Mesenchymal stem cell (in vitro differentiated cells and primary cell): ENCODE data around the gene NT5C1B.

Source experiments
- DNase-seq: peaks from one replicate; pipeline ENCODE4 v3.0.0-alpha.2; 2013
- H2AFZ ChIP-seq: one replicate; pipeline ENCODE4 v1.6.1; 2013; ENCODE audit warnings: low read depth, mild to moderate bottlenecking, control low read depth, inconsistent platforms, low read length, moderate library complexity
- H2AK5ac ChIP-seq: 2 replicates; pipeline ENCODE4 v1.6.1; 2013; ENCODE audit warnings: low read length, moderate library complexity, mild to moderate bottlenecking, inconsistent platforms; ENCODE audit not compliant: severe bottlenecking
- H2BK120ac ChIP-seq: one replicate; pipeline ENCODE4 v1.6.1; 2013; ENCODE audit warnings: low read depth, mild to moderate bottlenecking, inconsistent platforms, low read length, moderate library complexity
- H2BK12ac ChIP-seq, 2 experiments: one replicate each; pipeline ENCODE4 v1.6.1; 2013; ENCODE audit warnings: inconsistent platforms in 2 of 2, low read length in 2 of 2, mild to moderate bottlenecking in 2 of 2, moderate library complexity in 2 of 2, control low read depth in 1 of 2
- H2BK15ac ChIP-seq: one replicate; pipeline ENCODE4 v1.6.1; 2013; ENCODE audit warnings: mild to moderate bottlenecking, low read depth, inconsistent platforms; ENCODE audit not compliant: poor library complexity, severe bottlenecking
- H2BK5ac ChIP-seq: 2 replicates; pipeline ENCODE4 v1.6.1; 2013; ENCODE audit warnings: low read depth, mild to moderate bottlenecking, low read length, control low read depth, inconsistent platforms; ENCODE audit not compliant: poor library complexity, severe bottlenecking
- H3K14ac ChIP-seq, 2 experiments: one replicate each; pipeline ENCODE4 v1.6.1; 2013; ENCODE audit warnings: inconsistent platforms in 2 of 2, low read length in 2 of 2, control low read depth in 1 of 2, mild to moderate bottlenecking in 1 of 2, moderate library complexity in 1 of 2
- H3K18ac ChIP-seq, 2 experiments: one replicate each; pipeline ENCODE4 v1.6.1; 2013; ENCODE audit warnings: inconsistent platforms in 2 of 2, low read length in 2 of 2, control low read depth in 1 of 2, low read depth in 1 of 2, mild to moderate bottlenecking in 1 of 2
- H3K23ac ChIP-seq, 2 experiments: one replicate each; pipeline ENCODE4 v1.6.1; 2013; ENCODE audit warnings: inconsistent platforms in 2 of 2, low read length in 2 of 2, mild to moderate bottlenecking in 2 of 2, moderate library complexity in 2 of 2, control low read depth in 1 of 2
- H3K27ac ChIP-seq: 2 replicates; pipeline ENCODE4 v1.5.1; 2013; ENCODE audit warnings: mild to moderate bottlenecking, moderate library complexity, low read length, control low read depth, inconsistent platforms; ENCODE audit not compliant: poor library complexity, severe bottlenecking
- H3K27me3 ChIP-seq, 2 experiments: 2 replicates each; pipeline versions ENCODE4 v1.6.1 to v1.7.0; 2013; ENCODE audit warnings: low read length in 2 of 2, mild to moderate bottlenecking in 2 of 2, moderate library complexity in 2 of 2, control low read depth in 1 of 2, inconsistent platforms in 1 of 2; ENCODE audit not compliant: control insufficient read depth in 1 of 2, insufficient read depth in 1 of 2
- H3K36me3 ChIP-seq, 2 experiments: 2 replicates each; pipeline versions ENCODE4 v1.6.1 to v1.7.0; 2013; ENCODE audit warnings: low read length in 2 of 2, control low read depth in 1 of 2, inconsistent platforms in 1 of 2, low read depth in 1 of 2, mild to moderate bottlenecking in 1 of 2; ENCODE audit not compliant: insufficient read depth in 2 of 2, control insufficient read depth in 1 of 2
- H3K4ac ChIP-seq, 2 experiments: one replicate each; pipeline ENCODE4 v1.6.1; 2013; ENCODE audit warnings: inconsistent platforms in 2 of 2, low read length in 2 of 2, mild to moderate bottlenecking in 2 of 2, moderate library complexity in 2 of 2, control low read depth in 1 of 2, low read depth in 1 of 2
- H3K4me1 ChIP-seq: 2 replicates; pipeline ENCODE4 v1.6.1; 2013; ENCODE audit warnings: low read depth, low read length, control low read depth; ENCODE audit not compliant: control insufficient read depth, insufficient read depth
- H3K4me2 ChIP-seq: 2 replicates; pipeline ENCODE4 v1.6.1; 2013; ENCODE audit warnings: low read length, mild to moderate bottlenecking, inconsistent platforms; ENCODE audit not compliant: poor library complexity, severe bottlenecking
- H3K4me3 ChIP-seq, 2 experiments: 2 replicates each; pipeline versions ENCODE4 v1.5.1 to v1.7.0; 2013; ENCODE audit warnings: low read length in 2 of 2, mild to moderate bottlenecking in 2 of 2, control low read depth in 1 of 2, low read depth in 1 of 2; ENCODE audit not compliant: insufficient read depth in 1 of 2
- H3K79me1 ChIP-seq: replicated peaks from 2 replicates; pipeline ENCODE4 v1.6.1; 2013; ENCODE audit warnings: mild to moderate bottlenecking, control low read depth, low read length, inconsistent platforms; ENCODE audit not compliant: poor library complexity, severe bottlenecking
- H3K9ac ChIP-seq: 2 replicates; pipeline ENCODE4 v1.7.0; 2013; ENCODE audit warnings: mild to moderate bottlenecking, low read length, moderate library complexity
- H3K9me3 ChIP-seq: 2 replicates; pipeline ENCODE4 v1.7.0; 2013; ENCODE audit warnings: mild to moderate bottlenecking, low read length; ENCODE audit not compliant: control insufficient read depth
- H4K8ac ChIP-seq: one replicate; pipeline ENCODE4 v1.6.1; 2013; ENCODE audit warnings: inconsistent platforms, mild to moderate bottlenecking, low read length, moderate library complexity
- H4K91ac ChIP-seq: one replicate; pipeline ENCODE4 v1.6.1; 2013; ENCODE audit warnings: mild to moderate bottlenecking, low read length, inconsistent platforms
- WGBS: methylation state at CpG from one replicate; pipeline ENCODE4 v1.1.7; 2013; ENCODE audit warnings: mixed read lengths; 5-methylcytosine and 5-hydroxymethylcytosine counted together

NT5C1B gene

DNA sequence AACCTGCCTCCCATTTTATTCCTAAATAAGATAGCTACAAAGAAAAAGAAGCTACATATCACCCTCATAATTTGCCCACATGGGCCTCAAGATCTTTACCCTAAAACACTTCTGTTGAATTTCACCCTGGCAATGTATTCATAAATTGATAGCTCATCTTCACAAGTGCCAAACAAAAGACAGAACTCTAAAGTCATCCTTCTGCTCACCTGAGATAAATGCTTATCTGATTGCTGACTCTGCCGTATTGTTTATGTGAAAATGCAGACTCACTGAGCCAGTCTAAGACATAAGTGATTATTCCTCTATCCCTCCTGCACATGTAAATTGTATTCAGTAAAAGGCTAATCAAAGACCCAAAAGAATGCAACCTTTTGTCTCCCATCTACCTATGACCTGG, 30.9 kb downstream of the NT5C1B start:
- no peak overlapping the region for H4K8ac ChIP-seq
- H3K23ac ChIP-seq, result no peak overlapping the region
- no peak overlapping the region for H3K27ac ChIP-seq
- H2BK12ac ChIP-seq, result no peak overlapping the region
- H2BK120ac ChIP-seq, result no peak overlapping the region
- H2AK5ac ChIP-seq, result peak overlapping the region; percentile 41
- H2AFZ ChIP-seq, result no peak overlapping the region
- H3K9ac ChIP-seq, result no peak overlapping the region
- H3K9me3 ChIP-seq, result peaks cover 8% of the 10 kb centered on the region
- peaks cover 3 to 34% of the 10 kb centered on the region in 2 experiments for H3K36me3 ChIP-seq
- no peaks in the 10 kb centered on the region for H3K4me1 ChIP-seq
- no peaks in the 10 kb centered on the region for H3K27me3 ChIP-seq
- H4K91ac ChIP-seq, result no peak overlapping the region
- H3K18ac ChIP-seq, result no peak overlapping the region
- H2BK5ac ChIP-seq, result no peak overlapping the region
- no peak overlapping the region for H2BK15ac ChIP-seq
- DNase-seq, result no peak
- no peak overlapping the region for H3K14ac ChIP-seq
- 90% methylated on average over 1 of the region's 1 CpG for WGBS
- peaks cover 20% of the 10 kb centered on the region for H3K79me1 ChIP-seq
- peak overlapping the region in 1 of 2 experiments; percentile 84 for H3K4me3 ChIP-seq
- H3K4ac ChIP-seq, result no peak overlapping the region
- H3K4me2 ChIP-seq, result no peak overlapping the region

DNA sequence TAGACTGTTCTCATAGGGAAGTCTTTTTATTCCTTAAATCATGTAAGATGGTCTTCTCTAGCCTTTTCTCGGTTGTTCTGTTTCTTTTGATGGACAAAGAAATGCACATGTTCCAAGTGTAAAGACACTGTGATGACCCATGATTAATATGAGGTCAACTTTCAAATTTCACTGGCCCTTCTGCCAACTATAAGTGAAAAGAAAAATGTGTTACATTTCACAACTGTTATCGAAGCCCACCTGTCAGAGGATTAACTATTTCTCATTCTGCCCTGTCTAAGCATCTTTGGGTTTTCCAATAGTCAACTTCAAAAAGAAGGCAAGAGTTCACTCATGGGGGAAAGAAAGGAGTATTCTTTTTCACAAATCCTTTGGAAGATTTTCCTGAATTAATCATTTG, 32.2 kb downstream of the NT5C1B start:
- H2BK5ac ChIP-seq, result no peak overlapping the region
- no peak overlapping the region for H3K14ac ChIP-seq

DNA sequence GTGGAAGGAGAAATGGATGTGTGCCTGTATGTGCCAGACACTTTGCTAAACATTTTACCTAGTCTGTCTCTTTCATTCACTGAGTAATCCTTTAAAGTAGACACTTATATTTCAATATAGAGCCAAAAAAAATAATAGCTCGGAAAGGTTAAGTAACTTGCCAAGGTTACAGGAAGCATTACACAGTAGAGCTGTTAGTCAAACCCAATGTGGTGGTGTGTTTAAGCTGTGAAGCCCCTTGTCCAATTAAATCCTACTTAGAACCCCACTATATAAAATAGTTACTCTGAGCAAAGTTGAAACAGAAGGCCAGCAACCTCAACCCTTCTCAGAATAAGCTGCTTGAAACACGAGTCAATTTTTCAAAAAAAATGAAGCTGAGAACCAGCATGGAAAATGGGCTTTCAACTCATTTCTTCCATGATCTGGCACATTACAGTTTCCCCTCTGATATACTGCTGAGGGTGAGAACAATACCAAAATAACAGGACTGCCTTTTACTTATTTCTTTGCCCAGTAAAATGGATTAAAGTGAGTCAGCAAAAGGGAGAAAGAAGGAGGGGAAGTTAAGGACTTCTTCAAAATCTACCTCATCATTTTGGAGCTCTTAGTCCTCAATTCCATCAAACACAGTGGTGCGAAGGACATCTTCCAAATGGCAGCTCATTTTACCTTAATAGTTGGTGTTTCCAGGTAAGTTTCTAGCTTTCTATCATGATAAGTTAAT, 36.9 kb downstream of the NT5C1B start:
- H2BK5ac ChIP-seq, result no peak overlapping the region
- no peak overlapping the region for H3K27ac ChIP-seq
- no peak overlapping the region for H3K9ac ChIP-seq
- H3K4ac ChIP-seq, result no peak overlapping the region
- peaks cover 14% of the 10 kb centered on the region for H3K79me1 ChIP-seq
- no peak overlapping the region for H3K23ac ChIP-seq
- no peaks in the 10 kb centered on the region for H3K9me3 ChIP-seq
- WGBS, result 100% methylated on average over 1 of the region's 3 CpGs
- H3K27me3 ChIP-seq, result no peaks in the 10 kb centered on the region
- no peak overlapping the region for H4K8ac ChIP-seq
- H2BK15ac ChIP-seq, result no peak overlapping the region
- no peak overlapping the region for H3K14ac ChIP-seq
- no peaks in the 10 kb centered on the region for H3K4me1 ChIP-seq
- no peak overlapping the region for H2BK120ac ChIP-seq
- H3K4me3 ChIP-seq, result no peak overlapping the region
- H2AFZ ChIP-seq, result no peak overlapping the region
- no peak overlapping the region for H4K91ac ChIP-seq
- no peak overlapping the region for H2BK12ac ChIP-seq
- no peak overlapping the region for H3K18ac ChIP-seq
- H2AK5ac ChIP-seq, result no peak overlapping the region
- H3K36me3 ChIP-seq, result peaks cover 3 to 31% of the 10 kb centered on the region in 2 experiments
- H3K4me2 ChIP-seq, result no peak overlapping the region
- DNase-seq, result no peak

More for the DNA sequence above, 32.2 kb downstream of the NT5C1B start:
- Histone ChIP-seq H2AK5ac (no peak overlapping the region), H4K91ac (no peak overlapping the region), H3K18ac (no peak overlapping the region), H3K4me2 (no peak overlapping the region), H3K4ac (no peak overlapping the region), H3K79me1 (peaks cover 20% of the 10 kb centered on the region), H3K36me3 (peaks cover 3 to 31% of the 10 kb centered on the region in 2 experiments), H2AFZ (no peak overlapping the region), H3K27ac (no peak overlapping the region), H2BK12ac (no peak overlapping the region), H3K4me3 (no peak overlapping the region), H3K9me3 (no peaks in the 10 kb centered on the region), H3K4me1 (no peaks in the 10 kb centered on the region), H3K9ac (no peak overlapping the region), H2BK120ac (no peak overlapping the region), H2BK15ac (no peak overlapping the region), H4K8ac (no peak overlapping the region), H3K23ac (no peak overlapping the region), H3K27me3 (no peaks in the 10 kb centered on the region)
- no peak for DNase-seq
- 71% methylated on average over 1 of the region's 2 CpGs for WGBS

DNA sequence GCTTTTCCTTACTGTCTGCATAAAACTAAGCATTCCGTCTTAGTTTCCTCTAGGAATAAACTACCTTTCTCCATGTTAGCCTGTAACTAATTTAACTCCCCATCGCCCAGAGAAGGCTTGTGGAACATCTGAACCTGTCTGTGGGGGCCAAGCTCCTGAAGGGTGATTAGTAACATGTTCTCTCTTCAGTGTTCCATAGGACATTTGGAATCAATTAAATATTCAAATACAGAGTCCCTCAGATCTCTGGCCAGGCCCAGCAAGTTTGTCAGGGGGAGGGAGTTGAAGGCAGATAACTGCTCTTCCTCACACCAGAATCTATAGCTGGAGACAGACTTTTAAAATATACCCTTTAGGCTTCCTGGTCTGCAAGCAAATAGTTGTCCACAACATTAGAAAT, 37.7 kb downstream of the NT5C1B start:
- Histone ChIP-seq H3K27ac (no peak overlapping the region), H2BK12ac (no peak overlapping the region), H2BK15ac (no peak overlapping the region), H2AK5ac (no peak overlapping the region), H3K4me2 (no peak overlapping the region), H4K8ac (no peak overlapping the region), H3K14ac (no peak overlapping the region), H3K9me3 (no peaks in the 10 kb centered on the region), H4K91ac (no peak overlapping the region), H3K23ac (no peak overlapping the region), H3K9ac (no peak overlapping the region), H2BK120ac (no peak overlapping the region), H2BK5ac (no peak overlapping the region), H3K4me3 (no peak overlapping the region), H3K4me1 (no peaks in the 10 kb centered on the region), H3K27me3 (no peaks in the 10 kb centered on the region), H3K18ac (no peak overlapping the region), H3K36me3 (peaks cover 3 to 29% of the 10 kb centered on the region in 2 experiments), H3K4ac (no peak overlapping the region), H2AFZ (no peak overlapping the region), H3K79me1 (peaks cover 13% of the 10 kb centered on the region)
- no CpG with 5 or more reads among the region's 2 CpGs for WGBS
- no peak for DNase-seq
